HepG2 (cell line): ENCODE measurements around the gene RAP2A. TPM values are rescaled to one million over a fixed set of nuclear protein-coding genes. Genes with fewer than 3 reads are reported as not detected.

Experiments used
- FOXA1 ChIP-seq, 2 experiments: fragments of 450-650 bp in 1 of 2; sonication (generic) in 1 of 2; formaldehyde crosslinking in 1 of 2; IDR thresholded peaks; 2 replicates each; pipeline versions ENCODE4 v1.4.0 to v1.6.1; 2016 to 2020; ENCODE audit warnings: missing genetic modification reagents in 1 of 2
- GPN1 ChIP-seq: sonication (generic); formaldehyde crosslinking; IDR thresholded peaks from 2 replicates; pipeline ENCODE4 v1.5.1; 2020; ENCODE audit warnings: missing genetic modification reagents, borderline replicate concordance
- RFX5 ChIP-seq: IDR thresholded peaks from 2 replicates; pipeline ENCODE4 v1.6.1; 2011; ENCODE audit warnings: low read depth, low read length, improper control_type of control experiment
- SRSF4 ChIP-seq: fragments of 200-400 bp; formaldehyde crosslinking; IDR thresholded peaks from one replicate; pipeline ENCODE4 v1.6.1; 2018; ENCODE audit warnings: mild to moderate bottlenecking, low read depth, low read length, moderate library complexity; ENCODE audit not compliant: poor library complexity, severe bottlenecking
- ZKSCAN8 ChIP-seq: IDR thresholded peaks from 2 replicates; pipeline ENCODE4 v1.6.1; 2016; ENCODE audit warnings: borderline replicate concordance, missing genetic modification reagents, missing compliant biosample characterization
- ZMYM3 ChIP-seq: sonication (generic); formaldehyde crosslinking; IDR thresholded peaks from 2 replicates; pipeline ENCODE4 v1.5.1; 2020; ENCODE audit warnings: mild to moderate bottlenecking, missing genetic modification reagents
- ZNF251 ChIP-seq: sonication (generic); formaldehyde crosslinking; IDR thresholded peaks from 2 replicates; pipeline ENCODE4 v1.9.0; 2021; ENCODE audit warnings: mild to moderate bottlenecking, missing genetic modification reagents
- polyA plus RNA-seq, 8 experiments: library from polyadenylated mRNA; depleted of rRNA in 3 of 8; stranded (reverse) in 7 of 8; unstranded in 1 of 8; fragments of >200 nt; fragmentation: Illumina TruSeq in 4 of 8; extraction: Trizol in 4 of 8; gene quantifications; 2 replicates each; pipeline versions ENCODE4 v1.2.1 to v1.2.3, GENCODE V29; 2011 to 2016; ENCODE audit warnings: low read depth in 4 of 8, missing spikeins in 1 of 8, mixed read lengths in 1 of 8; ENCODE audit not compliant: insufficient read depth in 1 of 8
- total RNA-seq, 5 experiments: library from RNA; depleted of rRNA; stranded (reverse); fragments of >200 nt; fragmentation: Illumina TruSeq; extraction: Trizol; gene quantifications; 2 replicates each; pipeline ENCODE4 v1.2.3, GENCODE V29; 2016; ENCODE audit warnings: low read depth in 1 of 5
- TF ChIP-seq, protein P1 (sequence below): sonication (generic); formaldehyde crosslinking; IDR thresholded peaks from 2 replicates; pipeline ENCODE4 v1.8.1; 2022; ENCODE audit warnings: low read depth, mild to moderate bottlenecking, missing genetic modification reagents
- TF ChIP-seq, protein P2 (sequence below): fragments of 450-650 bp; IDR thresholded peaks from 2 replicates; pipeline ENCODE4 v1.6.1; 2016
- TF ChIP-seq, protein P3 (sequence below): sonication (generic); formaldehyde crosslinking; IDR thresholded peaks from 2 replicates; pipeline ENCODE4 v1.4.0; 2020; ENCODE audit warnings: mild to moderate bottlenecking, missing genetic modification reagents
- TF ChIP-seq, protein P4 (sequence below): sonication (generic); formaldehyde crosslinking; IDR thresholded peaks from 2 replicates; pipeline ENCODE4 v1.5.1; 2020; ENCODE audit warnings: mild to moderate bottlenecking, missing genetic modification reagents
- TF ChIP-seq, protein P5 (sequence below): IDR thresholded peaks from 2 replicates; pipeline ENCODE4 v1.6.1; 2016; ENCODE audit warnings: low read depth, borderline replicate concordance
- TF ChIP-seq, protein P6 (sequence below): sonication (generic); formaldehyde crosslinking; IDR thresholded peaks from 2 replicates; pipeline ENCODE4 v1.4.0; 2020; ENCODE audit warnings: mild to moderate bottlenecking, missing genetic modification reagents
- TF ChIP-seq, protein P7 (sequence below): sonication (generic); formaldehyde crosslinking; IDR thresholded peaks from 2 replicates; pipeline ENCODE4 v1.5.1; 2020; ENCODE audit warnings: missing genetic modification reagents, mild to moderate bottlenecking, borderline replicate concordance

RAP2A gene
- total and polyA plus RNA-seq, 2 of the 13 experiments (the other 11 are each of a cell fraction or from before 2014, with no cell fraction given) = 9.9 to 23.1 TPM

DNA sequence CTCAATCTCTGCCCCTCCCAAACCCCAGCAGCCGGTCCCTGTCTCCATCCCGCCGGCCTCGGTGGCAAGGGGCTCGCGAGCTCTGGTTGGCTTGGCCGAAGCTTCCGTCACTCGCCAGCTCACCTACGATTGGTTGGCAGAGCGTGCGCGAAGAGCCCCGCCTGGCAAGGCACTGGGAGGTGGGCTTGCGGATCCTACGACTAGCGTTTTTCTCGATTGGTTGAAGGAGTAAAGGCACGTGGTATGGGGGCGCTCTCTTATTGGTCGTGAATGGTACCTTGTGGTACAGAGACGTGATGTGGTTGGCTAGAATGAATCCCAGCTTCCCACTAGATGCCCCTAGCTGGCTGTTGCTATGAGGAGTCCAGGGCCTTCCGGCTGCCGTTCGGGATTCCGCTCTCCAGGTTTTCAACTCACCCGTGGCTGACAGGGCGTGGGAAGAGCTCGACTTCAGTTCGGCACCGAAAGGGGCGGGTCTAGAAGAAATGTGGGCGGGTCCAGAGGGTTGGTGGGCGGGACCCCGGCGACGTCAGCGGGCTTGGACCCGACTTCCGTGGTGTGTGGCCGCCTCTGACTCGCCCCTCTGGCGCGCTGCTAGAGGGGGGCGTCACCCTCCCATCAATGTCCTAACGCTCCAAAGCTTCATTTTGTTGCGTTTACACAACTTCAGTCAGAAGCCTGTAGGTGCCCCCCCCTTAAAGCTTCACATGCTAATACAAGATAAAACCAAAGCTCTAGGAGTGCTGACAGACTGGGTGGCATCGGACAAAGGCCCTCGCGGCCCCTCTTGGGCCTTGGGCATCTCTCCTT, 847 bp upstream of the RAP2A start (continued):
- TF ChIP-seq, protein P1, sequence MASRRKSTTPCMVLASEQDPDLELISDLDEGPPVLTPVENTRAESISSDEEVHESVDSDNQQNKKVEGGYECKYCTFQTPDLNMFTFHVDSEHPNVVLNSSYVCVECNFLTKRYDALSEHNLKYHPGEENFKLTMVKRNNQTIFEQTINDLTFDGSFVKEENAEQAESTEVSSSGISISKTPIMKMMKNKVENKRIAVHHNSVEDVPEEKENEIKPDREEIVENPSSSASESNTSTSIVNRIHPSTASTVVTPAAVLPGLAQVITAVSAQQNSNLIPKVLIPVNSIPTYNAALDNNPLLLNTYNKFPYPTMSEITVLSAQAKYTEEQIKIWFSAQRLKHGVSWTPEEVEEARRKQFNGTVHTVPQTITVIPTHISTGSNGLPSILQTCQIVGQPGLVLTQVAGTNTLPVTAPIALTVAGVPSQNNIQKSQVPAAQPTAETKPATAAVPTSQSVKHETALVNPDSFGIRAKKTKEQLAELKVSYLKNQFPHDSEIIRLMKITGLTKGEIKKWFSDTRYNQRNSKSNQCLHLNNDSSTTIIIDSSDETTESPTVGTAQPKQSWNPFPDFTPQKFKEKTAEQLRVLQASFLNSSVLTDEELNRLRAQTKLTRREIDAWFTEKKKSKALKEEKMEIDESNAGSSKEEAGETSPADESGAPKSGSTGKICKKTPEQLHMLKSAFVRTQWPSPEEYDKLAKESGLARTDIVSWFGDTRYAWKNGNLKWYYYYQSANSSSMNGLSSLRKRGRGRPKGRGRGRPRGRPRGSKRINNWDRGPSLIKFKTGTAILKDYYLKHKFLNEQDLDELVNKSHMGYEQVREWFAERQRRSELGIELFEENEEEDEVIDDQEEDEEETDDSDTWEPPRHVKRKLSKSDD (CRISPR knock-in tag) = 0 out of 2 replicates have a peak, but pooled peaks have one; percentile 21
- TF ChIP-seq ZKSCAN8 (CRISPR knock-in tag) (0 out of 2 replicates have a peak, but pooled peaks have one; percentile 29), RFX5 (peak; percentile 99), ZMYM3 (no peak), ZNF251 (CRISPR knock-in tag) (no peak), GPN1 (CRISPR knock-in tag) (no peak), FOXA1 (IDR thresholded peaks at IDR 0.05) (no peak), FOXA1 (CRISPR knock-in tag; IDR thresholded peaks at IDR 0.05) (no peak), SRSF4 (no peak)
- TF ChIP-seq, protein P2, sequence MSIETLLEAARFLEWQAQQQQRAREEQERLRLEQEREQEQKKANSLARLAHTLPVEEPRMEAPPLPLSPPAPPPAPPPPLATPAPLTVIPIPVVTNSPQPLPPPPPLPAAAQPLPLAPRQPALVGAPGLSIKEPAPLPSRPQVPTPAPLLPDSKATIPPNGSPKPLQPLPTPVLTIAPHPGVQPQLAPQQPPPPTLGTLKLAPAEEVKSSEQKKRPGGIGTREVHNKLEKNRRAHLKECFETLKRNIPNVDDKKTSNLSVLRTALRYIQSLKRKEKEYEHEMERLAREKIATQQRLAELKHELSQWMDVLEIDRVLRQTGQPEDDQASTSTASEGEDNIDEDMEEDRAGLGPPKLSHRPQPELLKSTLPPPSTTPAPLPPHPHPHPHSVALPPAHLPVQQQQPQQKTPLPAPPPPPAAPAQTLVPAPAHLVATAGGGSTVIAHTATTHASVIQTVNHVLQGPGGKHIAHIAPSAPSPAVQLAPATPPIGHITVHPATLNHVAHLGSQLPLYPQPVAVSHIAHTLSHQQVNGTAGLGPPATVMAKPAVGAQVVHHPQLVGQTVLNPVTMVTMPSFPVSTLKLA = peak; percentile 85
- TF ChIP-seq, protein P3, sequence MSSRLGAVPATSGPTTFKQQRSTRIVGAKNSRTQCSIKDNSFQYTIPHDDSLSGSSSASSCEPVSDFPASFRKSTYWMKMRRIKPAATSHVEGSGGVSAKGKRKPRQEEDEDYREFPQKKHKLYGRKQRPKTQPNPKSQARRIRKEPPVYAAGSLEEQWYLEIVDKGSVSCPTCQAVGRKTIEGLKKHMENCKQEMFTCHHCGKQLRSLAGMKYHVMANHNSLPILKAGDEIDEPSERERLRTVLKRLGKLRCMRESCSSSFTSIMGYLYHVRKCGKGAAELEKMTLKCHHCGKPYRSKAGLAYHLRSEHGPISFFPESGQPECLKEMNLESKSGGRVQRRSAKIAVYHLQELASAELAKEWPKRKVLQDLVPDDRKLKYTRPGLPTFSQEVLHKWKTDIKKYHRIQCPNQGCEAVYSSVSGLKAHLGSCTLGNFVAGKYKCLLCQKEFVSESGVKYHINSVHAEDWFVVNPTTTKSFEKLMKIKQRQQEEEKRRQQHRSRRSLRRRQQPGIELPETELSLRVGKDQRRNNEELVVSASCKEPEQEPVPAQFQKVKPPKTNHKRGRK (CRISPR knock-in tag) = no peak
- TF ChIP-seq, protein P4, sequence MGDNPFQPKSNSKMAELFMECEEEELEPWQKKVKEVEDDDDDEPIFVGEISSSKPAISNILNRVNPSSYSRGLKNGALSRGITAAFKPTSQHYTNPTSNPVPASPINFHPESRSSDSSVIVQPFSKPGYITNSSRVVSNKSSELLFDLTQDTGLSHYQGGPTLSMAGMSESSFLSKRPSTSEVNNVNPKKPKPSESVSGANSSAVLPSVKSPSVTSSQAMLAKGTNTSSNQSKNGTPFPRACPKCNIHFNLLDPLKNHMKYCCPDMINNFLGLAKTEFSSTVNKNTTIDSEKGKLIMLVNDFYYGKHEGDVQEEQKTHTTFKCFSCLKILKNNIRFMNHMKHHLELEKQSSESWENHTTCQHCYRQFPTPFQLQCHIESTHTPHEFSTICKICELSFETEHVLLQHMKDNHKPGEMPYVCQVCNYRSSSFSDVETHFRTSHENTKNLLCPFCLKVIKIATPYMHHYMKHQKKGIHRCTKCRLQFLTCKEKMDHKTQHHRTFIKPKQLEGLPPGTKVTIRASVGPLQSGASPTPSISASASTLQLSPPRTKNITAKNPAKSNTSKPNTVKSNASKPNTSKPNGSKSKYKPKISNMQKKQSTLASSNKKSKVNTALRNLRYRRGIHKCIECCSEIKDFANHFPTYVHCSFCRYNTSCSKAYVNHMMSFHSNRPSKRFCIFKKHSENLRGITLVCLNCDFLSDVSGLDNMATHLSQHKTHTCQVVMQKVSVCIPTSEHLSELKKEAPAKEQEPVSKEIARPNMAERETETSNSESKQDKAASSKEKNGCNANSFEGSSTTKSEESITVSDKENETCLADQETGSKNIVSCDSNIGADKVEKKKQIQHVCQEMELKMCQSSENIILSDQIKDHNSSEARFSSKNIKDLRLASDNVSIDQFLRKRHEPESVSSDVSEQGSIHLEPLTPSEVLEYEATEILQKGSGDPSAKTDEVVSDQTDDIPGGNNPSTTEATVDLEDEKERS (CRISPR knock-in tag) = no peak
- TF ChIP-seq, protein P5, sequence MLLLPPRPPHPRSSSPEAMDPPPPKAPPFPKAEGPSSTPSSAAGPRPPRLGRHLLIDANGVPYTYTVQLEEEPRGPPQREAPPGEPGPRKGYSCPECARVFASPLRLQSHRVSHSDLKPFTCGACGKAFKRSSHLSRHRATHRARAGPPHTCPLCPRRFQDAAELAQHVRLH (CRISPR knock-in tag) = no peak
- TF ChIP-seq, protein P6, sequence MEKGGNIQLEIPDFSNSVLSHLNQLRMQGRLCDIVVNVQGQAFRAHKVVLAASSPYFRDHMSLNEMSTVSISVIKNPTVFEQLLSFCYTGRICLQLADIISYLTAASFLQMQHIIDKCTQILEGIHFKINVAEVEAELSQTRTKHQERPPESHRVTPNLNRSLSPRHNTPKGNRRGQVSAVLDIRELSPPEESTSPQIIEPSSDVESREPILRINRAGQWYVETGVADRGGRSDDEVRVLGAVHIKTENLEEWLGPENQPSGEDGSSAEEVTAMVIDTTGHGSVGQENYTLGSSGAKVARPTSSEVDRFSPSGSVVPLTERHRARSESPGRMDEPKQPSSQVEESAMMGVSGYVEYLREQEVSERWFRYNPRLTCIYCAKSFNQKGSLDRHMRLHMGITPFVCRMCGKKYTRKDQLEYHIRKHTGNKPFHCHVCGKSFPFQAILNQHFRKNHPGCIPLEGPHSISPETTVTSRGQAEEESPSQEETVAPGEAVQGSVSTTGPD (CRISPR knock-in tag) = no peak
- TF ChIP-seq, protein P7, sequence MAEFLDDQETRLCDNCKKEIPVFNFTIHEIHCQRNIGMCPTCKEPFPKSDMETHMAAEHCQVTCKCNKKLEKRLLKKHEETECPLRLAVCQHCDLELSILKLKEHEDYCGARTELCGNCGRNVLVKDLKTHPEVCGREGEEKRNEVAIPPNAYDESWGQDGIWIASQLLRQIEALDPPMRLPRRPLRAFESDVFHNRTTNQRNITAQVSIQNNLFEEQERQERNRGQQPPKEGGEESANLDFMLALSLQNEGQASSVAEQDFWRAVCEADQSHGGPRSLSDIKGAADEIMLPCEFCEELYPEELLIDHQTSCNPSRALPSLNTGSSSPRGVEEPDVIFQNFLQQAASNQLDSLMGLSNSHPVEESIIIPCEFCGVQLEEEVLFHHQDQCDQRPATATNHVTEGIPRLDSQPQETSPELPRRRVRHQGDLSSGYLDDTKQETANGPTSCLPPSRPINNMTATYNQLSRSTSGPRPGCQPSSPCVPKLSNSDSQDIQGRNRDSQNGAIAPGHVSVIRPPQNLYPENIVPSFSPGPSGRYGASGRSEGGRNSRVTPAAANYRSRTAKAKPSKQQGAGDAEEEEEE (CRISPR knock-in tag) = no peak
